ENCODE measurements around the gene MICAL3.

MICAL3 gene

GRCh38 chr22:17786435-17787161 is 237.8 kb downstream of the MICAL3 start:
- Histone ChIP-seq H3K27ac (ENCODE audit: low read depth, low read length) (no peak overlapping the region), H3K4me3 (ENCODE audit: low read depth in 1 of 2, low read length in 2 of 2) (no peak overlapping the region), H3K27me3 (ENCODE audit: control insufficient read depth in 1 of 2, insufficient read depth in 2 of 2, low read length in 2 of 2) (no peaks in the 10 kb centered on the region), H3K9me3 (ENCODE audit: low read length) (no peaks in the 10 kb centered on the region), H3K9ac (ENCODE audit: low read length) (no peak overlapping the region), H3K36me3 (ENCODE audit: insufficient read depth, low read length) (peaks cover 21% of the 10 kb centered on the region), H3K4me1 (ENCODE audit: insufficient read depth, low read length) (peaks cover 16% of the 10 kb centered on the region)

DNA sequence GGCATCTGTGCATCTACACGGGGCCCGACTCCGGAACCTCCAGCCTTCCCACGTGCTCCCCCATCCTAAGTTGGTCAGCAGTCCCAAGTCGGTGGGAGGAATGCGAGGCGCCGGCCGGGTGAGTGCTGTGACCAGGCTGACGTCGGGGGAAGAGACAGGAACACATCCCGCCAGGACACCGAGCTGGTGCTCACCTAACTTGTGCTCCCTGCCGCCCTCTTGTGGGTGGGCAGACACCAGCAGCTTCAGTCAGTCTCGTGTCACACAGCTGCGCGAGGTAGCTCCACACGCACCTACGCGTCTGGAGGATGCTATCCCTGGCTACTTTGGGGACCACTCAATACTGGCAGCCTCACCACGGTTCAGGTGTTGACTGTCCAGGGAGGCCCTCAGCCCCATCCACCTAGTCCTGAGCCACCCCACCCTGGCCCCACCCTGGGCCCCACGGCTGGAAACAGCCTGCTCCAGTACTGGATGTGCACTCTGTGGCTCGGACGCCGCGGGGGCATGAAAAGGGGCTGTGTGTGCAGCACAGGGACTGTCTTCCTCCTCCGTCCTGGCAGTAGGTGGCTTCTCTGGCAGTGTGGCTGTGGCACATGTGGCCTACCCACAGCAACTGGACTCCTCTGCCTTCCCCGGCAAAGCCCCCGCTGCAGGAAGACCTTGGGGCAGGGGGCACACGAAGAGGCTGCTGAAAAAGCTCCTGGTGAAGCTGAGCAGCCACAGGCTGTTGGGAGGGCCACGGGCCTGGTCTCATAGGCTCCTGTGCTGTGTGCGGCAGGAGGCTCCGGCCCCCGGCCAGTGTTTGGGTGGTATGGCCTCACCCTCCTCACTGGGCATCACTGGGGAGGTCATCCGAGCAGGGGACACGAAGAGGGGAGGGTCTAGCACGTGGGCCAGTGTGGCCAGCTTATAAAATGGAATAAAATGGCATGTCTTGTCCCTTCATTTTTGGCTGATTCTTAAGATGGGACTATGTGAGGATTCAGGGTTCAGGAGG is 238.9 kb downstream of the MICAL3 start:
- no peak overlapping the region for H3K27ac ChIP-seq (ENCODE audit: low read depth, low read length)
- no peaks in the 10 kb centered on the region for H3K9me3 ChIP-seq (ENCODE audit: low read length)
- peaks cover 11% of the 10 kb centered on the region for H3K36me3 ChIP-seq (ENCODE audit: insufficient read depth, low read length)
- no peaks in the 10 kb centered on the region for H3K27me3 ChIP-seq (ENCODE audit: control insufficient read depth in 1 of 2, insufficient read depth in 2 of 2, low read length in 2 of 2)
- peaks cover 24% of the 10 kb centered on the region for H3K4me1 ChIP-seq (ENCODE audit: insufficient read depth, low read length)
- H3K9ac ChIP-seq (ENCODE audit: low read length): no peak overlapping the region
- H3K4me3 ChIP-seq (ENCODE audit: low read depth in 1 of 2, low read length in 2 of 2): no peak overlapping the region

DNA sequence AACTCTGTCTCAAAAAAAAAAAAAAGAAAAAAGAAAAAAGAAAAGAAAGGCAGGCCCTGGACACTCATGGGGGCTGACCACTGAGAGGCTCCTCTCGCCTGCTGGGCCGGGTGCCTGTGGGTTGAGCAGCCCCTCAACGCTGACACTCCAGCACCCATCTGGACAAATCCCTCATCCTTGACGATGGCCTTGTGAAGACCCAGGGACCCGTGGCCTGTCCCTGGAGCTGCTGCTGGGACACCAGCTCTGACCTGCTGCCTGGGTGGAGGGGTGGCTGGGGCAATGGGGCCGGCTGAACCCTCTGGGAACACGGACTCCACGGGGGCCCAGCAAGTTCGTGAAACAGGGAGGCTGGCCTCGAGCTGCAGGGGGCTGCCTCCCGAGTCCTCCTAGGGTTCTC is 239.6 kb downstream of the MICAL3 start:
- Histone ChIP-seq H3K4me3 (ENCODE audit: low read depth in 1 of 2, low read length in 2 of 2) (no peak overlapping the region), H3K4me1 (ENCODE audit: insufficient read depth, low read length) (peaks cover 24% of the 10 kb centered on the region), H3K27ac (ENCODE audit: low read depth, low read length) (no peak overlapping the region), H3K9me3 (ENCODE audit: low read length) (no peaks in the 10 kb centered on the region), H3K27me3 (ENCODE audit: control insufficient read depth in 1 of 2, insufficient read depth in 2 of 2, low read length in 2 of 2) (no peaks in the 10 kb centered on the region), H3K9ac (ENCODE audit: low read length) (no peak overlapping the region), H3K36me3 (ENCODE audit: insufficient read depth, low read length) (peaks cover 4% of the 10 kb centered on the region)

DNA sequence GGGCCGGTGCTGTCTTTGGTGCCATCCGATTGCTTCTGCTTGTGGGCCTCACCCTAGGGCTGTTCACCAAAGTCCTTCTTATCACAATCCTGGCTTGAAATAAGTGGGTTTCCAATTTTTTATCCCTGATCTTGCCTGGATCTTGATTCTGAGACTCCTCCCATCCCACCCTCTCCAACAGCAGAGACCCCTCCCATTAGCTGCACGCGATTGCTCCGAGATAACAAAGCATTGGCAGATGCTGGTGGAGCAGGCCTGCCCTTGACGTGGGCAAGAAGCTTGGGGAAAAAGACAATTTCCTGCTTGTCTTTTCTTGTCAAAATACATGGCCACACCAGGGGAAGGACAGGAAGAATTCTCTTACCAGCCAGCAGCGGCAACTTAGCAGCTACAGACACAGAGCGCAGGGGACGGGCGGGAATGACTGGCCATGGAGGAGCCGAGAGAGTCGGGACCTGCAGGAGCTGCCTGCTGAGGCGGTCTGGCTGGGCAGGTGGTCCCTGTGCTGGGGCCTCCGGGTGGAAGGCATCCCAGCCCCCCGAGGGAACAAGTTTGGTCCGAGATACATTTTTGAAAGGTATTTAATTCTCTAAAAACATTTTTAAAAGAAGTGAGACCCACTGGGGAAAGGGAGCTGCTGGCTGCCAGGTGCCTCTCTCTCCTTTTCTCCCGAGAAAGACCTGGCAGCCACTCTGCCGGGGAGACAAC is 240.4 kb downstream of the MICAL3 start:
- H3K27me3 ChIP-seq (ENCODE audit: control insufficient read depth in 1 of 2, insufficient read depth in 2 of 2, low read length in 2 of 2): no peaks in the 10 kb centered on the region
- H3K4me1 ChIP-seq (ENCODE audit: insufficient read depth, low read length): peaks cover 24% of the 10 kb centered on the region
- no peaks in the 10 kb centered on the region for H3K9me3 ChIP-seq (ENCODE audit: low read length)
- no peak overlapping the region for H3K4me3 ChIP-seq (ENCODE audit: low read depth in 1 of 2, low read length in 2 of 2)
- peaks cover 2% of the 10 kb centered on the region for H3K36me3 ChIP-seq (ENCODE audit: insufficient read depth, low read length)
- H3K27ac ChIP-seq (ENCODE audit: low read depth, low read length): no peak overlapping the region
- H3K9ac ChIP-seq (ENCODE audit: low read length): no peak overlapping the region

DNA sequence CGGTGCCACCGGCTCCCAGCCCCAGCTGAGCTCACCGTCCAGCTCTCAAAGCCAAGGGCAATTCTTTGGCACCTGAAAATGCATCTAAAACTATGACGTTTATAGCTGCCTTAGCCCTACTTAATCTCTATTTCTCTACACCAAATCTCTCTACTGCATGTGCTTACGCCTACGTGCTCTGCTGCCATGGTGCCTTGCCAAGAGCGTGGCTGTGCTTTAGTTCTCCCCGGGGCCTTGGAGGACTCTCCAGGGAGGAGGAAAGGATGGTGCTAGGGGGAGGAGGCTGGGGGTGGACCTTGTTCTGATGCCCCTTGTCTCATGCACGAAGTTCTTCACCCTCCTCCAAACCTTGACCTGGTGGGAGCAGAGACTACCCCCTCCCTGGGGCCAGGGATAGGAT is 241.0 kb downstream of the MICAL3 start:
- H3K36me3 ChIP-seq (ENCODE audit: insufficient read depth, low read length): no peaks in the 10 kb centered on the region
- no peaks in the 10 kb centered on the region for H3K27me3 ChIP-seq (ENCODE audit: control insufficient read depth in 1 of 2, insufficient read depth in 2 of 2, low read length in 2 of 2)
- H3K4me1 ChIP-seq (ENCODE audit: insufficient read depth, low read length): peaks cover 24% of the 10 kb centered on the region
- no peaks in the 10 kb centered on the region for H3K9me3 ChIP-seq (ENCODE audit: low read length)
- no peak overlapping the region for H3K27ac ChIP-seq (ENCODE audit: low read depth, low read length)
- no peak overlapping the region for H3K9ac ChIP-seq (ENCODE audit: low read length)
- no peak overlapping the region for H3K4me3 ChIP-seq (ENCODE audit: low read depth in 1 of 2, low read length in 2 of 2)

DNA sequence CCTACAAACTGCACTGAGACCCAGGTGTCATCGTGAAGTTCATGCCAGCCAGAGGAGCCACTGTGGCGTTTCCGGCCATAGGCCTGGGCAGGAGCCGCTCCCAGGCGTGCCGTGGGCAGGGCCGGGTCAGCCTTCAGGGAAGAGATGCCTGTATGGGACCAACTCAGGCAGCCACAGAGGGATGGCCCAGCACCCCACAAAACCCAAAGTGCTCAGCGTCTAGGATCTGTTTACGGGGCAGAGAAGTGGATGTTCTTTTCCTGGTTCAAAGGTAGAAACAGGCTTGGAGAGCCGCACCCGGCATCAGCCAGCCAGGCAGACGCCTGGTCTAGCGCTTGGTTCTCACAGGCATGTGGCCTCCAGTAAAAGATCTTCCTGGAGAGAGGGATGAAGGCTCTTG is 241.7 kb downstream of the MICAL3 start:
- no peak overlapping the region for H3K4me3 ChIP-seq (ENCODE audit: low read depth in 1 of 2, low read length in 2 of 2)
- peaks cover 24% of the 10 kb centered on the region for H3K4me1 ChIP-seq (ENCODE audit: insufficient read depth, low read length)
- no peaks in the 10 kb centered on the region for H3K27me3 ChIP-seq (ENCODE audit: control insufficient read depth in 1 of 2, insufficient read depth in 2 of 2, low read length in 2 of 2)
- H3K9me3 ChIP-seq (ENCODE audit: low read length): no peaks in the 10 kb centered on the region
- no peak overlapping the region for H3K27ac ChIP-seq (ENCODE audit: low read depth, low read length)
- H3K36me3 ChIP-seq (ENCODE audit: insufficient read depth, low read length): no peaks in the 10 kb centered on the region
- no peak overlapping the region for H3K9ac ChIP-seq (ENCODE audit: low read length)

GRCh38 chr22:17782158-17782557 is 242.2 kb downstream of the MICAL3 start:
- no peaks in the 10 kb centered on the region for H3K27me3 ChIP-seq (ENCODE audit: control insufficient read depth in 1 of 2, insufficient read depth in 2 of 2, low read length in 2 of 2)
- H3K9ac ChIP-seq (ENCODE audit: low read length): no peak overlapping the region
- no peak overlapping the region for H3K4me3 ChIP-seq (ENCODE audit: low read depth in 1 of 2, low read length in 2 of 2)
- no peaks in the 10 kb centered on the region for H3K9me3 ChIP-seq (ENCODE audit: low read length)
- peaks cover 22% of the 10 kb centered on the region for H3K4me1 ChIP-seq (ENCODE audit: insufficient read depth, low read length)
- H3K36me3 ChIP-seq (ENCODE audit: insufficient read depth, low read length): no peaks in the 10 kb centered on the region
- no peak overlapping the region for H3K27ac ChIP-seq (ENCODE audit: low read depth, low read length)

DNA sequence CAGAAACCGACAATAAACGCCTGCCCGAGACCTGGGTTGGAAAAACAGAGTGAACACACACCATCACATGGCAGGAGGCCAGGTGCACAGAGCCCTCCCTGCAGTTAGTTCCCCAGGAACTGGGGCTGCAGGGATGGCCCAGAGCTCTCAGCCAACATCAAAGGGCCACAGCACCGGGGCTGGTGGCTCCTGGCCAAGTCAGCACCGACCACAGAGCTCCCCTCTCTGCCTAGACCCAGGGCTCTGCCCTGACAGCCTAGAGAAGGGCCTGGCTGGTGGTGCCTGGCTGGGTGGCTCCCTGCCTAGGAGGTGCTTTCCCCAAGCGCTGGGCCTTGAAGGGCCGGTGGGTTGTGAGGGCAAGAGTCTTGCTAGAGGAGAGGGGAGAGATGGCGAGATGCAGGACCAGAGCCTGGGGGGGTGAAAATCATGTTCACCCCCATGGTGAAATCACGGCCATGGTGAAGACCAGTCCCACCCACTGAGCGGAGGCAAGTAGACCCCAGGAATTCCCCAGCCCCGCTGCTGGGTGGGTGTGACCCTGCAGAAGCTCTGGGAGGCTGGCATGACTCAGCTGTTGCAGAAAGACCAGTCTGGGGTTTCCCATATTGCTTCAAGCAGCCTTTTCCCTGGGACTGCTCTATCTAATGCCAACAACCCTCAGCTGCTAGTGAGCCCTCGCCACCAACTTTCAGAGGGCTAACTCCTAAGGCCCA is 242.9 kb downstream of the MICAL3 start:
- Histone ChIP-seq H3K9ac (ENCODE audit: low read length) (no peak overlapping the region), H3K4me1 (ENCODE audit: insufficient read depth, low read length) (peaks cover 15% of the 10 kb centered on the region), H3K9me3 (ENCODE audit: low read length) (no peaks in the 10 kb centered on the region), H3K27me3 (ENCODE audit: control insufficient read depth in 1 of 2, insufficient read depth in 2 of 2, low read length in 2 of 2) (no peaks in the 10 kb centered on the region), H3K27ac (ENCODE audit: low read depth, low read length) (no peak overlapping the region), H3K4me3 (ENCODE audit: low read depth in 1 of 2, low read length in 2 of 2) (no peak overlapping the region), H3K36me3 (ENCODE audit: insufficient read depth, low read length) (no peaks in the 10 kb centered on the region)

GRCh38 chr22:17780741-17781318 is 243.5 kb downstream of the MICAL3 start:
- no peak overlapping the region for H3K27ac ChIP-seq (ENCODE audit: low read depth, low read length)
- no peaks in the 10 kb centered on the region for H3K36me3 ChIP-seq (ENCODE audit: insufficient read depth, low read length)
- peaks cover 11% of the 10 kb centered on the region for H3K4me1 ChIP-seq (ENCODE audit: insufficient read depth, low read length)
- no peak overlapping the region for H3K9ac ChIP-seq (ENCODE audit: low read length)
- no peak overlapping the region for H3K4me3 ChIP-seq (ENCODE audit: low read depth in 1 of 2, low read length in 2 of 2)
- no peaks in the 10 kb centered on the region for H3K9me3 ChIP-seq (ENCODE audit: low read length)
- H3K27me3 ChIP-seq (ENCODE audit: control insufficient read depth in 1 of 2, insufficient read depth in 2 of 2, low read length in 2 of 2): no peaks in the 10 kb centered on the region

GRCh38 chr22:17780116-17780740 is 244.1 kb downstream of the MICAL3 start:
- no peak overlapping the region for H3K4me3 ChIP-seq (ENCODE audit: low read depth in 1 of 2, low read length in 2 of 2)
- H3K4me1 ChIP-seq (ENCODE audit: insufficient read depth, low read length): peaks cover 11% of the 10 kb centered on the region
- no peaks in the 10 kb centered on the region for H3K27me3 ChIP-seq (ENCODE audit: control insufficient read depth in 1 of 2, insufficient read depth in 2 of 2, low read length in 2 of 2)
- no peaks in the 10 kb centered on the region for H3K36me3 ChIP-seq (ENCODE audit: insufficient read depth, low read length)
- no peaks in the 10 kb centered on the region for H3K9me3 ChIP-seq (ENCODE audit: low read length)
- H3K9ac ChIP-seq (ENCODE audit: low read length): no peak overlapping the region
- no peak overlapping the region for H3K27ac ChIP-seq (ENCODE audit: low read depth, low read length)
